Stimulated activated CD4-positive, alpha-beta T cell treated with anti-CD3 and anti-CD28 coated beads, Interleukin-12 subunit alpha, Interleukin-12 subunit beta, amount 100 ng/mL, for 48 hours (primary cell): ENCODE measurements around the gene SLC47A2.
"Not testable (repeated sequence)": the region's sequence is repeated elsewhere in the genome, so short reads cannot be mapped to it uniquely, and the experiment has no call there.

Source experiments
- DNase-seq, 3 donors: peaks; one replicate each; pipeline ENCODE4 v3.0.0-alpha.2; 2020; ENCODE audit warnings: low read depth in 2 of 3, low spot score in 1 of 3

SLC47A2 gene, protein sequence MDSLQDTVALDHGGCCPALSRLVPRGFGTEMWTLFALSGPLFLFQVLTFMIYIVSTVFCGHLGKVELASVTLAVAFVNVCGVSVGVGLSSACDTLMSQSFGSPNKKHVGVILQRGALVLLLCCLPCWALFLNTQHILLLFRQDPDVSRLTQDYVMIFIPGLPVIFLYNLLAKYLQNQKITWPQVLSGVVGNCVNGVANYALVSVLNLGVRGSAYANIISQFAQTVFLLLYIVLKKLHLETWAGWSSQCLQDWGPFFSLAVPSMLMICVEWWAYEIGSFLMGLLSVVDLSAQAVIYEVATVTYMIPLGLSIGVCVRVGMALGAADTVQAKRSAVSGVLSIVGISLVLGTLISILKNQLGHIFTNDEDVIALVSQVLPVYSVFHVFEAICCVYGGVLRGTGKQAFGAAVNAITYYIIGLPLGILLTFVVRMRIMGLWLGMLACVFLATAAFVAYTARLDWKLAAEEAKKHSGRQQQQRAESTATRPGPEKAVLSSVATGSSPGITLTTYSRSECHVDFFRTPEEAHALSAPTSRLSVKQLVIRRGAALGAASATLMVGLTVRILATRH

GRCh38 chr17:19716108-19717030, at the start of gene SLC47A2:
TSS of gene SLC47A2 (minus strand) at chr17:19716584. CDS start at chr17:19716555, 29 bp downstream.
- no peak for DNase-seq

GRCh38 chr17:19766016-19766415, 49.6 kb upstream of the SLC47A2 start:
- no peak for DNase-seq

DNA sequence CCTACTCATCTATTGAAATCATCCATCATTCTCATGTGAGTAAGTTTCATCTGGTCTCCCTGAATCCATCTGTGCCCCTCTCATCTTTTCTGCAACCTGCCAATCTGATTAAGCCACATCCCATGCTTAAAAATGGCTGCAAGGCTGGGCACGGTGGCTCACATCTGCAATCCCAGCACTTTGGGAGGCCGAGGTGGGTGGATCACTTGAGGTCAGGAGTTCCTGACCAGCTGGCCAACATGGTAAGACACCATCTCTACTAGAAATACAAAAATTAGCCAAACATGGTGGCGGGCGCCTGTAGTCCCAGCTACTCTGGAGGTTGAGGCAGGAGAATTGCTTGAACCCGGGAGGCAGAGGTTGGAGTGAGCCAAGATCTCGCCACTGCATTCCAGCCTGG, 47.6 kb upstream of the SLC47A2 start:
- DNase-seq, result not testable (repeated sequence)

- DNase-seq, result no peak
Observed at GRCh38 chr17:19763416-19763815, 47.0 kb upstream of the SLC47A2 start.

DNA sequence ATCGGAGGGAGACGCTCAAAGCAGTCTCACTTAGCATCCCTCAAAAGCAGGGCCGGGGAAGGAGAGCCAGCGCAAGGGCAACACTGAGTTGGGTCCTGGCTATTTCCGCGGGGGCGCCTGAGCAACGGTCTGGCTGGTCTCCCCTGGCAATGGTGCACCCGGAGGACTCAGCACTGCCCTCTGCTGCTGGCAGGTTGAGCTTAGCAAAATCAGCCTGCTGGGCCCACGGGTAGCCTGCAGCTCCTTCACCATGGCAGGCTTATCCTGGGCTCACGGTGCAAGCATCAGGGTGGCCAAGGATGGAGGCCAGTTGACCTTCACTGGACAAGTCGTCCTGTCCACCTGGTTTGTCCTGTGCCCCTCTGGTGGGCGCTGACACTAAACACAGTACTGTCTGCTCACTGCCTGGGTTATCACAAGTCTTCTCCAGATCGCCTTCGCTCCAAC, 46.2 kb upstream of the SLC47A2 start:
- peak; percentile 25 to 64 (median 45) for DNase-seq

- DNase-seq, result no peak
Observed at GRCh38 chr17:19760746-19761145, 44.4 kb upstream of the SLC47A2 start.

DNA sequence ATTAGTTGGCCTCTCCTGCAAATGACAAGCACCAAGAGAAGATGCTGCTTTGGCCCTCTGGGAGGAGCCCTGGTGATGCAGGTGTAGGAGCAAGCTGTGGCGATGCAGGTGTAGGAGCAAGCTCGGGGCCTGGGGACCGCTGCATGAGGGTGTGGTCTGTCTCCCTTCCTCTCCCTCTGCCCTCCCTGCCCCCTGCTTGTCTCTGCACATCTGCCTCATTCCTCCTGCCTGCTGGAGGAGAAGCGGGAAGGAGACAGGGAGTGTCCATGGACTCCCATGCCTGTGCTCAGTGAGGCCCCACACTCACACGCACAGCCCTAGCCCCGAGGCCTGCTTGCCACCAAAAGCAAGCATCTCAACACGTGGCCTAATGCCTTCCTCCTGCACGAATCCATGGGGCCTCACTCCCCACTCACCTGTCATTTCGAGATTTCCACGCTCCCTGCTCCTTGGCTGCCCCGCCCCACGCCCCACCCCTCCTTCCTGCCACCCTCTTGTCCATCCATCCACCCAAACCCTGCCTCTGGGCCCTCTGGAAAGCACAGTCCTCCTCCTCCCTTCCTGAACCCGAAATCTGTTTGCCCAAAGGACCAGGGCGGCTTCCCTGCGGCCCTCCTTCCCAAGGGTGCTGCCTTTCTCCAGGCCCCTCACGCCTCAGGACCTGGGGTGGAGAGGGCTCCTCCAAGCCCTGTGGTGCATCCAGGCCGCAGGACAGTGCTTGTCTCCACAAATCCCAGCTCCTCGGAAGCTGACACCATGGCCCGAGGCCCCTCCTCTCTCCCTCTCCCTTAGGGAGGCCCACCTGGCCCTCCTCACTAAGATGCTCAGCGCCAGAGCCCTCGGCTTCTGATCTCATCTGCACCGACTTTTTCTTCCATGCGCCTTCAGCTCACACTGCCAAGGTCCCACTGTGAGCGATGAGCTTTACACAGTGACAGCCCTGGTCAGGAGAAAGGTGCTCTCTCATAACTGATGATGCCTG, 43.5 kb upstream of the SLC47A2 start:
- DNase-seq, result no peak

DNA sequence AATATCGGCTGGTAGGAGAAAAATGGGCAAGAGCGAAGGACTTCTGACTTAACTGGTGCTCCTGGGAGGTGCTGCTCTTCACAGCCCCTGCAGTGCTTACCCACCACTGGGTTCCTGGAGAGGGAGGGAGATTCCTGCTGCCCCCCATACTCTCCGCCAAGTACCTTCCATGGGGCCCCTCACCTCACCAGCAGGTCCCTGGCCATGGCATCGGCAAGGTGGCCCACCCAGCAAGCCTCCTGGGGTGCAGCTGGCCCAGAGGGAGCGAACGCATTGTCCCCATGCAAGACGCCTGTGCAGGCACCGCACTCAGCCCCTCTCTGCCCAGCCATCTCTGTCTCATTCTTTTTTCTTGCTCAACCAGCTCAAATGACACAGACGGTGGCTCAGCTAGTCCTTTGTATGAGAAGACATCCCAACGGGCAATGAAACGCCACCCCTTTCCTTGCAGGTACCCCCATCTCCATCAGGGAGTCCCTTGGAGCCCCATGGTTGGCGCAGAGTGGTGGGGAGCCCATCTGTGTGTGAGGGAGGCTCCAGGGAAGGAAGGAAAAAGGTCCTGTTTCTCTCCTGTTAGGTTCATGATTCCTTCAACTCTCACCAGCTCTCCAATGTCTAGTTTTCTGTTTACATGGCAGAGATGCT, 41.3 kb upstream of the SLC47A2 start:
- DNase-seq, result no peak

GRCh38 chr17:19756546-19756945, 40.2 kb upstream of the SLC47A2 start:
- DNase-seq, result no peak

GRCh38 chr17:19755821-19756510, 39.6 kb upstream of the SLC47A2 start:
- DNase-seq, result no peak

DNA sequence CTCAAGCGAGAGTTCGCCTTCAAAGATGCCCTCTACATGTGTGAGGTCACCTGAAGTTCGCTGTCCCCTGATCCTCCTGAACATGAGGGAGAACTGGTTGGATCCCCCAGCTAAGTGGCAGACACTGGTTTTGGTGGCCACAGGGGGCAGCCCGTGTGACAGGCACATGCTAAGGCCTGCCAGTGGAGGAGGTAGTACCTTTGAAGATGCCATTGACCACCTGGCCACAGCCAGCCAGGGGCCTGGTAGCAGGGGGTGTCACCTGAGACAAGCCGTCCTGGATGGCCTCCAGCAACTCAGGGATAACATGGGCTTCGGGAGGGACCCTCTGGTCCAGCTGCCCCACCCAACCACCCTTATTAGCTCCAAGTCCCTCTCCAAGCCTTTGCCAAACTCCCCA, 39.0 kb upstream of the SLC47A2 start:
- DNase-seq, result no peak

GRCh38 chr17:19753661-19754463, 37.5 kb upstream of the SLC47A2 start:
- no peak for DNase-seq

DNA sequence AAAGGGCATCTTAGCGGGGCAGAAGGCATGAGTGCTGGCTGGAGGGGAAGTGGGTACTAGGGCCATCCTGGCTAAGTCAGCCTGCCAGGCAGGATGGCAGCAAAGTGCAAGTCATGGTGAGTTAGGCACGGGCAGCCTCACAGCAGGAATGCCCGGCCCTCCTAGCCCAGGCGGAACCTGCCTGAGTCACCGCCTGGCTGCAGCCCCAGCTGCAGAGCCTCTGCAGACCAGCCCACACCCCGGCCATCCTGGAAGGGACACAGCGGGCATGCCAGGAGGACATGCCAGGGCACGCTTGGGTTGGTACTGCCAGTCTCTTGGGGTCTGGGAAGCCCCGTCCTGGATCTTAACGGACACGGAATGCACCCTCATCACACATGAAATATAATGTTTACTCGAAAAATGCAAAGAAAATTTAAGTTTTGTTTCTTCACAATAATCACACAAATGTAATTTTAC, 36.7 kb upstream of the SLC47A2 start:
- DNase-seq, result no peak

DNA sequence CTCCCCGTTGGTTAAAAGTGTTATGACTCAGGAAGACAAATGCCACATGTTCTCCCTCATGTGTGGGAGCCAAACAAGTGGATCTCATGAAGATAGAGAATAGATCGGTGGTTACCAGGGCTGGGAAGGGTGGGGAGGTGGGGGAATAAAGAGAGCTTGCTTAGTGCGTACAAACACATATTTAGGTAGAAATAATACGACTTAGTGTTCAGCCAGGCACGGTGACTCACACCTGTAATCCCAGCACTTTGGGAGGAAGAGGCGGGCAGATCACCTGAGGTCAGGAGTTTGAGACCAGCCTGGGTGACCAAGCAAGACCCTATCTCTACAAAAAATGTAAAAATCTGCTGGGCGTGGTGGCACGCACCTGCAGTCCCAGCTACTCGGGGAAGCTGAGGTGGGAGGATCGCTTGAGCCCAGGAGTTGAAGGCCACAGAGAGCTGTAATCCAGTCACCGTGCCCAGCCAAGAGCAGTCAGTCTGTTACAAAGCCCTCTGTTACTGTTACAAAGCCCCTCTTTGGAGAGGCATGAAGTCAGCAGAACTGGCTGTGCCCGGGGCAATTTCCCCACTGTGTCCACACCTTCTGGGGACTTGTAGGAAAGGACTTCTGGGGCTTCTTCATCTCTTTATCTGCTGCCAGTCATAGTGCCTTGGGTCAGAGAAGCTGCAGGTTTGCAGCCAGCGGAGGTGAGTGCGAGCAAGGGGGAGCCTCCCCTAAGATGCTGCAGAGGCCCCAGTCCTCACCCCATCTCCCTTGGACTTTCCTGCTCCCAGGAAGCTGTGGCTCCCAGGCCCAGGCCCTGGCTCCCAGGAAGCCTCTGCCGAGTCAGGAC, 36.0 kb upstream of the SLC47A2 start:
- DNase-seq, result no peak

DNA sequence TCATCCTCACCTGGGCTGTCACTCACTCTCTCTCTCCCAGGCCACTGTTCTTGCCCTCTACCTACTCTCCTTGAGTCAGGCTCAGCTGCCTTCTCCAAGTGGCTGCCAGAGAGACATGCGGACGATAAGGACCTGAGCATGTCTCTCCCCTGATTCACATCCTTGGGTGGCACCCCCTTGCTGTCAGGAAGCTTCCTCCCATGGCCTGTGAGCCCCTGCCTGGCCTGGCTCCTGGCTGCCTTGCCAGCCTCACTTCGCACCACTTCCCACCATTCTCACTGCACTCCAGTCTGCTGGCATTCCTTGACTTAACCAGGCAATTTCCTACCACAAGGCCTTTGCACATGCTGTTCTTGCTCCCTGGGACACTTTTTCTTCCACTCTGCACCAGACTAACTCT, 34.5 kb upstream of the SLC47A2 start:
- DNase-seq, result no peak

GRCh38 chr17:19750020-19750572, 33.7 kb upstream of the SLC47A2 start:
- no peak for DNase-seq

- no peak for DNase-seq
Observed at GRCh38 chr17:19748807-19749193, 32.4 kb upstream of the SLC47A2 start.
